GM12878 (cell line): ENCODE data around the gene SLC5A10. TPM values are rescaled to one million over a fixed set of nuclear protein-coding genes. Genes with fewer than 3 reads are reported as not detected.

Source experiments
- ATAC-seq: fragments of 200-7000 bp; cut with Tn5 transposase; 3 replicates; pipeline ENCODE4 v1.9.1; 2020; ENCODE audit warnings: mild to moderate bottlenecking, moderate library complexity
- BruUV-seq: library from RNA; stranded (reverse); fragments of 400-500 nt; replicated peaks from 2 replicates; lab custom pipeline; 2021; lab: Mats Ljungman, UMichigan
- CTCF ChIA-PET: fragments of 300-600 bp; sonication (Branson Sonifier 250); formaldehyde crosslinking; extraction: SDS; loops from one replicate; lab custom pipeline; 2021; ENCODE audit warnings: inconsistent platforms; lab: Yijun Ruan, JAX
- POLR2A ChIA-PET: fragments of 350-600 bp; formaldehyde crosslinking; extraction: SDS; loops from one replicate; lab custom pipeline; 2021; ENCODE audit warnings: inconsistent platforms; lab: Charles Lee
- RAD21 ChIA-PET: fragments of 300-600 bp; sonication (Branson Sonifier 250); formaldehyde crosslinking; loops from one replicate; lab custom pipeline; 2023; ENCODE audit warnings: antibody characterized with exemption; ENCODE audit not compliant: unreplicated experiment; lab: Charles Lee
- SMC1A ChIA-PET: fragments of 300-600 bp; sonication (Branson Sonifier 250); formaldehyde crosslinking; loops from one replicate; lab custom pipeline; 2023; ENCODE audit not compliant: unreplicated experiment, uncharacterized antibody; lab: Charles Lee
- DNase-seq: peaks from one replicate; pipeline ENCODE4 v3.0.0-alpha.2; 2011; ENCODE audit warnings: low read depth, low spot score
- FAIRE-seq: peaks from 3 replicates; lab custom pipeline; 2011; peaks lifted over from hg19 to GRCh38; lab: Jason Lieb, UNC
- H2AFZ ChIP-seq: 2 replicates; pipeline ENCODE4 v1.6.0; 2011; ENCODE audit warnings: low read depth, low read length, control low read depth; ENCODE audit not compliant: control insufficient read depth
- H3K27ac ChIP-seq: 2 replicates; pipeline ENCODE4 v1.5.1; 2011; ENCODE audit warnings: control low read depth; ENCODE audit not compliant: control insufficient read depth, insufficient read depth
- H3K27me3 ChIP-seq, 2 experiments: replicated peaks in 1 of 2; 2 replicates each; pipeline versions ENCODE4 v1.6.0 to v1.6.1; 2011; ENCODE audit warnings: low read length in 1 of 2; ENCODE audit not compliant: control insufficient read depth in 2 of 2, insufficient read depth in 2 of 2
- H3K36me3 ChIP-seq, 2 experiments: 2 replicates each; pipeline ENCODE4 v1.5.1; 2011; ENCODE audit warnings: low read length in 1 of 2; ENCODE audit not compliant: control insufficient read depth in 2 of 2, insufficient read depth in 2 of 2
- H3K4me1 ChIP-seq: 2 replicates; pipeline ENCODE4 v1.6.1; 2011; ENCODE audit warnings: mild to moderate bottlenecking, low read length, moderate library complexity, mixed read lengths; ENCODE audit not compliant: control insufficient read depth, insufficient read depth
- H3K4me2 ChIP-seq: 2 replicates; pipeline ENCODE4 v1.6.0; 2011; ENCODE audit warnings: control low read depth; ENCODE audit not compliant: control insufficient read depth, insufficient read depth
- H3K4me3 ChIP-seq: fragments of 200-600 bp; sonication (generic); 2 replicates; pipeline ENCODE4 v1.5.1; 2016
- H3K79me2 ChIP-seq: 2 replicates; pipeline ENCODE4 v1.6.0; 2011; ENCODE audit warnings: low read length; ENCODE audit not compliant: control insufficient read depth, insufficient read depth
- H3K9ac ChIP-seq: 2 replicates; pipeline ENCODE4 v1.8.0; 2011; ENCODE audit warnings: low read length, control low read depth, mixed read lengths; ENCODE audit not compliant: control insufficient read depth, insufficient read depth
- H3K9me3 ChIP-seq: replicated peaks from 3 replicates; pipeline ENCODE4 v1.5.1; 2011; ENCODE audit warnings: mild to moderate bottlenecking, low read length; ENCODE audit not compliant: control insufficient read depth, insufficient read depth
- H4K20me1 ChIP-seq: 2 replicates; pipeline ENCODE4 v1.6.0; 2011; ENCODE audit not compliant: control insufficient read depth, insufficient read depth
- ATF7 ChIP-seq: fragments of 450-650 bp; IDR thresholded peaks from 2 replicates; pipeline ENCODE4 v1.6.1; 2016; ENCODE audit warnings: low read depth, mild to moderate bottlenecking
- CREB1 ChIP-seq: IDR thresholded peaks from 2 replicates; pipeline ENCODE4 v1.6.1; 2012; ENCODE audit warnings: low read depth, mild to moderate bottlenecking, inconsistent platforms
- CREM ChIP-seq: IDR thresholded peaks from 2 replicates; pipeline ENCODE4 v1.6.1; 2014; ENCODE audit warnings: antibody characterized with exemption, low read depth
- ETV6 ChIP-seq, 2 experiments: fragments of 450-650 bp in 1 of 2; IDR thresholded peaks in 1 of 2; conservative IDR thresholded peaks in 1 of 2; 2 replicates each; pipeline ENCODE4 v1.6.1; 2014; ENCODE audit warnings: antibody characterized with exemption in 1 of 2, borderline replicate concordance in 1 of 2, low read depth in 1 of 2, mild to moderate bottlenecking in 1 of 2, moderate library complexity in 1 of 2
- MTA3 ChIP-seq: IDR thresholded peaks from 2 replicates; pipeline ENCODE4 v1.6.1; 2012; ENCODE audit warnings: low read length, inconsistent platforms, borderline replicate concordance
- NBN ChIP-seq: fragments of 450-650 bp; IDR thresholded peaks from 2 replicates; pipeline ENCODE4 v1.6.1; 2016
- NFXL1 ChIP-seq: fragments of 450-650 bp; IDR thresholded peaks from 2 replicates; pipeline ENCODE4 v1.6.1; 2017; ENCODE audit warnings: antibody characterized with exemption, mild to moderate bottlenecking, borderline replicate concordance
- NR2F1 ChIP-seq: fragments of 450-650 bp; conservative IDR thresholded peaks from 2 replicates; pipeline ENCODE4 v1.6.1; 2017; ENCODE audit warnings: mild to moderate bottlenecking
- SPI1 ChIP-seq: IDR thresholded peaks from 2 replicates; pipeline ENCODE4 v1.6.1; 2011; ENCODE audit warnings: low read depth, mild to moderate bottlenecking, low read length, moderate library complexity, borderline replicate concordance; ENCODE audit not compliant: insufficient read depth
- YY1 ChIP-seq: IDR thresholded peaks from 2 replicates; pipeline ENCODE4 v1.6.1; 2011; ENCODE audit warnings: low read depth, mild to moderate bottlenecking, low read length
- WGBS: methylation state at CpG from one replicate; pipeline ENCODE4 v1.1.6; 2016; ENCODE audit warnings: low lambda C conversion rate; ENCODE audit not compliant: insufficient replicate concordance, insufficient coverage; ENCODE audit errors: missing lambda C conversion rate; 5-methylcytosine and 5-hydroxymethylcytosine counted together
- in situ Hi-C: fragments of 300-500 bp; cut with MboI; formaldehyde crosslinking; loops from 9 replicates; pipeline ENCODE4 v1.14.3; 2018; ENCODE audit warnings: mixed read lengths
- intact Hi-C: fragments of 100-400 bp; cut with micrococcal nuclease; formaldehyde crosslinking; loops from one replicate; pipeline ENCODE4 v1.14.2; 2022; ENCODE audit not compliant: unreplicated experiment
- polyA plus RNA-seq, 11 experiments: library from polyadenylated mRNA; depleted of rRNA in 4 of 11; unstranded in 6 of 11; stranded (reverse) in 5 of 11; fragments of >200 nt; fragmentation: Nextera tagmentation in 4 of 11; fragmentation: Illumina TruSeq in 1 of 11; extraction: Ambion mirVana in 4 of 11; extraction: Trizol in 1 of 11; gene quantifications; 1 replicate in 1 of 11; 2 replicates in 10 of 11; pipeline versions ENCODE4 v1.2.1 to v1.2.3, GENCODE V29; 2011 to 2016; ENCODE audit warnings: inconsistent platforms in 2 of 11, missing spikeins in 2 of 11, low read depth in 1 of 11
- total RNA-seq, 4 experiments: library from RNA; depleted of rRNA in 3 of 4; stranded (reverse); fragments of >200 nt in 3 of 4; fragmentation: Illumina TruSeq in 1 of 4; extraction: Trizol in 1 of 4; gene quantifications; 2 replicates each; pipeline versions ENCODE4 v1.2.1 to v1.2.3, GENCODE V29; 2013 to 2021
- TF ChIP-seq, protein P1 (sequence below): IDR thresholded peaks from 2 replicates; pipeline ENCODE4 v1.6.1; 2012; ENCODE audit warnings: low read depth, low read length, improper control_type of control experiment
- TF ChIP-seq, protein P2 (sequence below): IDR thresholded peaks from 2 replicates; pipeline ENCODE4 v1.6.1; 2011; ENCODE audit warnings: borderline replicate concordance, low read depth, mild to moderate bottlenecking, moderate library complexity, low read length; ENCODE audit not compliant: insufficient read depth, poor library complexity, severe bottlenecking

Gene SLC5A10
- total and polyA plus RNA-seq, 10 of the 15 experiments (the other 5 are each of a cell fraction or from before 2014, with no cell fraction given), result under 0.01 to 0.18 (median 0.07) TPM; not detected in 4

DNA sequence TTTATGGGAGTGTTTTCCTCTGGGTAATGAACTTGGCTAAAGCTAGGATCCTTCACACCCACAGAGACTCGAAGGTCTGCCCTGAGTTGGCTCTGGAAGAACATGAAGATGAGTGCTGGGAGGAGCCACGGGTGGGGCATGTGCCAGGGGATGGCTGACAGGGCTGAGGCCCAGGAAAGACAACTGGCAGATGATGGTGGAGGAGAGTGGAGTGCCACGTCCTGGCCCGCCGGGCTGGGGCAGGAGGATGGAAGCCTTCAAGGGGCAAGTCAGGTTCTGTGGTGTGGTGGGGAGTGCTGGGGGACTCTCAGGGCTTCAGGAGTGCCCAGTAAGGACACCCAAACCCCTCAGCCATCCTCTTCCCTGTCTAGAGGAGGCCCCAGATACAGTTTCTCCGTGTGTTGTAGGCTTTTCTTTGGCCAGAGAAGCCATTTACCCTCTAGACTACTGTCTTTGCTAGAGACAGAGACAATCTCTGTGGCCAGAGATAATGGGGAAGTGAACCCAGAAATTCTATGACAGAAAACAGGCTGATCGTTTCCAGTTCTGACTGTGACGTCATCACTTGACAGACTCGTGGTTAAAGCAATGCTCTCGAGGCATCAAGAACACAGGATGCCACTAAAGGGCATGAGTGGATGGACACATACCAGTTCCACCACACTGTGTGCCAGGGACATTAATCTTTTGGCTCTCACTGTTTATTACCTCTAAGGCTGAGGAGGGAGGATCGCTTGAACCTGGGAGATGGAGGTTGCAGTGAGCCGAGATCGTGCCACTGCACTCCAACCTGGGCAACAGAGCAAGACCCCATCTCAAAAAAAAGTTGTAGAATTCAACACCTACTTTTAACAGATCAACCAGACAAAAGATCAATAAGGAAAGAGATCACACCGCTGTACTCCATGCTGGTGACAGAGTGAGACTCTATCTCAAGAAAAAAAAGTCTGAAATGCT lies 18.6 kb upstream of the SLC5A10 start:
- Histone ChIP-seq H2AFZ (no peak overlapping the region), H3K9ac (no peak overlapping the region), H3K79me2 (no peaks in the 10 kb centered on the region), H3K4me2 (no peak overlapping the region), H3K4me1 (peaks cover 10% of the 10 kb centered on the region), H4K20me1 (no peaks in the 10 kb centered on the region), H3K27ac (no peak overlapping the region), H3K4me3 (no peak overlapping the region), H3K36me3 (peaks cover 12 to 19% of the 10 kb centered on the region in 2 experiments), H3K27me3 (no peaks in the 10 kb centered on the region), H3K9me3 (no peaks in the 10 kb centered on the region)
- DNase-seq, result no peak
- intact Hi-C loops (no loop called here), in situ Hi-C loops (no loop called here)
- 69% methylated on average over 14 of the region's 14 CpGs for WGBS
- no peak for FAIRE-seq
- ChIA-PET CTCF (interaction anchor here (1.0 to 1.6 kb wide), 3 partner anchors 23 to 28 kb away, joined by 5 read pairs; no protein-coding TSS in a partner anchor), RAD21 (interaction anchor here (1.4 kb wide), 1 partner anchor 8 kb away, joined by 3 read pairs; no protein-coding TSS in a partner anchor), POLR2A (interaction anchor here (1.1 to 1.2 kb wide), 2 partner anchors 9 to 74 kb away, joined by 3 read pairs; no protein-coding TSS in a partner anchor), SMC1A (interaction anchor here (1.2 kb wide), 1 partner anchor 16 kb away, joined by 4 read pairs; no protein-coding TSS in a partner anchor)
- no TSS peak for BruUV-seq
- TF ChIP-seq ETV6 (conservative IDR thresholded peaks at IDR 0.05 in 1 of 2, IDR thresholded peaks at IDR 0.05 in 1 of 2; ENCODE audit: borderline replicate concordance in 1 of 2, low read depth in 1 of 2) (0 out of 4 replicates have a peak, but pooled peaks of 1 of the 2 experiments have one; percentile 19), MTA3 (0 out of 2 replicates have a peak, but pooled peaks have one; percentile 33), ATF7 (peak; percentile 90), NFXL1 (no peak), SPI1 (peak; percentile 59; the same call in 1 of the 2 replicates), NR2F1 (no peak), NBN (0 out of 2 replicates have a peak, but pooled peaks have one; percentile 31), CREM (peak; percentile 66), YY1 (no peak), CREB1 (peak; percentile 64; the same call in 1 of the 2 replicates)
- TF ChIP-seq, protein P1, sequence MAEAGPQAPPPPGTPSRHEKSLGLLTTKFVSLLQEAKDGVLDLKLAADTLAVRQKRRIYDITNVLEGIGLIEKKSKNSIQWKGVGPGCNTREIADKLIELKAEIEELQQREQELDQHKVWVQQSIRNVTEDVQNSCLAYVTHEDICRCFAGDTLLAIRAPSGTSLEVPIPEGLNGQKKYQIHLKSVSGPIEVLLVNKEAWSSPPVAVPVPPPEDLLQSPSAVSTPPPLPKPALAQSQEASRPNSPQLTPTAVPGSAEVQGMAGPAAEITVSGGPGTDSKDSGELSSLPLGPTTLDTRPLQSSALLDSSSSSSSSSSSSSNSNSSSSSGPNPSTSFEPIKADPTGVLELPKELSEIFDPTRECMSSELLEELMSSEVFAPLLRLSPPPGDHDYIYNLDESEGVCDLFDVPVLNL, result no peak
- TF ChIP-seq, protein P2, sequence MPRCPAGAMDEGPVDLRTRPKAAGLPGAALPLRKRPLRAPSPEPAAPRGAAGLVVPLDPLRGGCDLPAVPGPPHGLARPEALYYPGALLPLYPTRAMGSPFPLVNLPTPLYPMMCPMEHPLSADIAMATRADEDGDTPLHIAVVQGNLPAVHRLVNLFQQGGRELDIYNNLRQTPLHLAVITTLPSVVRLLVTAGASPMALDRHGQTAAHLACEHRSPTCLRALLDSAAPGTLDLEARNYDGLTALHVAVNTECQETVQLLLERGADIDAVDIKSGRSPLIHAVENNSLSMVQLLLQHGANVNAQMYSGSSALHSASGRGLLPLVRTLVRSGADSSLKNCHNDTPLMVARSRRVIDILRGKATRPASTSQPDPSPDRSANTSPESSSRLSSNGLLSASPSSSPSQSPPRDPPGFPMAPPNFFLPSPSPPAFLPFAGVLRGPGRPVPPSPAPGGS, result peak; percentile 43
- ATAC-seq, result peak; percentile 80
